ENCODE results near the gene SMIM20.

DNA sequence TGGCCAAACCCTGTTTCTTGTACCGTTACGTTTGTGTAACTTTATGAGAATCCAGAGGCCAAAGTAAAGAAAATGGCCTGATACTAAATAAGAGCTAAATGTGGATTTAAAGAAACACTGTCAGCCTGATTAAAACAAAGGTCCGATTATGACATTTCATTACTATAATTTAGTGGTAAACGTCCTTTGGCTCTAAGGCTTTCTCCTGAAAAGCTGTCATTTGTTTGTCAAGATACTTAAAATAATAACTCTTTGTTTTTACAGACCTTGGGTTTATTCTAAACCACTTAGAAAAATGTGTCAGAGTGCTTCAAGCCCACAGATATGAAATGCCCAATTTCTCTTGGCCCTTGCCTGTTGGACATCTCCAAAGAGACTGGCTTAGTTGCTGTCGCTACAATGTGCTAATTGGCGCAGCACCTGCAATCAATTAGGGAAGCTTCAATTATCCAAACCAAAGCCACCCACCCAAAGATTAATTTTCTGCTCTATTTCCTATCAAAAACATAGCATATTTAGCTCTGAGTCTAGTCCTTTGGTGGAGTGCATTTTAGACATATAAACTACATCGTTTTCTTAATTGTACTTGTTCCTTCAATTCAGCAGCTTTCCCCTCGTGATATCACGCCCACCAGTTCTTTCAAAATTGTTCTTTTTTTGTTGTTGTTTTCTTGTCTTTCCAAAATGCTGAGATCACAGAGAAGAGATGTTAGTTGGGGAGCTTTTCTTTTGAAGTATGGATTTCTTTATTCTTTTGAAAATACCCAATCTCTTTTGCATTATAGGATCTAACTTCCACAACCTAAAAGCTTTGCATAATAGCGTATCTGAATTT is 13.6 kb downstream of the SMIM20 start:
- no peak for TF ChIP-seq CBX3 (IDR thresholded peaks at IDR 0.05; ENCODE audit: borderline replicate concordance in 1 of 2, low read length in 2 of 2)
- TF ChIP-seq HOMEZ (CRISPR knock-in tag; IDR thresholded peaks at IDR 0.05): no peak
- no peak for TF ChIP-seq NR2C2 (CRISPR knock-in tag; IDR thresholded peaks at IDR 0.05)
- TF ChIP-seq NR2C2 (tag; IDR thresholded peaks at IDR 0.05): no peak
- TF ChIP-seq PTTG1 (tag; IDR thresholded peaks at IDR 0.05; ENCODE audit: low read depth): no peak
- TF ChIP-seq, protein P1, sequence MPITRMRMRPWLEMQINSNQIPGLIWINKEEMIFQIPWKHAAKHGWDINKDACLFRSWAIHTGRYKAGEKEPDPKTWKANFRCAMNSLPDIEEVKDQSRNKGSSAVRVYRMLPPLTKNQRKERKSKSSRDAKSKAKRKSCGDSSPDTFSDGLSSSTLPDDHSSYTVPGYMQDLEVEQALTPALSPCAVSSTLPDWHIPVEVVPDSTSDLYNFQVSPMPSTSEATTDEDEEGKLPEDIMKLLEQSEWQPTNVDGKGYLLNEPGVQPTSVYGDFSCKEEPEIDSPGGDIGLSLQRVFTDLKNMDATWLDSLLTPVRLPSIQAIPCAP (CRISPR knock-in tag; IDR thresholded peaks at IDR 0.05; ENCODE audit: borderline replicate concordance): no peak
- TF ChIP-seq PRPF4 (IDR thresholded peaks at IDR 0.05; ENCODE audit: insufficient read depth, low read depth, low read length, poor library complexity, severe bottlenecking): no peak
- no peak for TF ChIP-seq ZBTB40 (IDR thresholded peaks at IDR 0.05)
- no peak for TF ChIP-seq ZBTB40 (CRISPR knock-in tag; IDR thresholded peaks at IDR 0.05)
- no peak for TF ChIP-seq POLR2AphosphoS5 (IDR thresholded peaks at IDR 0.05; ENCODE audit: control insufficient read depth, insufficient read depth, low read depth, low read length)
- no peak for TF ChIP-seq CTCF (IDR thresholded peaks at IDR 0.05 in 2 of 3, conservative IDR thresholded peaks at IDR 0.05 in 1 of 3; ENCODE audit: insufficient read depth in 2 of 3, low read depth in 1 of 3, low read length in 3 of 3)
- TF ChIP-seq ERF (CRISPR knock-in tag; IDR thresholded peaks at IDR 0.05): no peak
- TF ChIP-seq EZH2 (IDR thresholded peaks at IDR 0.05; ENCODE audit: borderline replicate concordance, low read depth, low read length): no peak
- no peak for TF ChIP-seq POLR2A (conservative IDR thresholded peaks at IDR 0.05)
